Melanocyte of skin (primary cell): ENCODE results near the gene GLRX. TPM values are rescaled to one million over a fixed set of nuclear protein-coding genes. Genes with fewer than 3 reads are reported as not detected.

Source experiments
- total RNA-seq, 2 donors: library from RNA; depleted of rRNA; stranded (reverse); fragments of >200 nt; gene quantifications; 2 replicates each; pipeline ENCODE4 v1.2.3, GENCODE V29; 2012

GLRX gene, protein sequence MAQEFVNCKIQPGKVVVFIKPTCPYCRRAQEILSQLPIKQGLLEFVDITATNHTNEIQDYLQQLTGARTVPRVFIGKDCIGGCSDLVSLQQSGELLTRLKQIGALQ
- 10 to 100 TPM; 10.3 to 16.3 TPM for total RNA-seq

DNA sequence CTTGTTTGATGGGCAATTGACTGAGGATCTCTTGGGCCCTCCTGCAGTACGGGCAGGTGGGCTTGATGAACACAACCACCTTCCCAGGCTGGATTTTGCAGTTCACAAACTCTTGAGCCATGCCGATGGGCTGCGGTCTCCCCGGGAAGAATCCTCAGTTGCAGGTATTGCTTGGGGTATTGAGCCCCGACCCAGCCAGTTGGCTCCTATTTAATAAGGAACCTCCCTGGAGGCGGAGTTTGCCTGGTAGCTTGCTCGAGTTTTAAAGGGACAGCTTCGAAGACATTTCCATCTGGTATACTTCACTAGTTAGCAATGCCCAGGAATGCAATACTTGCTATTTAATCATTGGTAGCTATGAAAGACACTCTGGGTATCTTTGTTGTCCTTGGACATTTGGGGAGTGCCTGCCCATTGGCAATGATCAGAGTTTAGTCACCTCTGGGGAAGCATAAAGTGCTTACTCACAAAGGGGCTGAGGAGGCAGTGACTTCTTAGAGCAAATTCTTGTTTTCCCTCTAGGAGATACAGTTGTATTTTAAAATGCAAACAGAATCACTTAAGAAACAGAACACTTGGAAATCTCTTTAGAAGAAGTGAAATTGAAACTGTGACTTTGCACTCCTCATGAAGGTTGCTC, at the start of gene GLRX:
Gene GLRX, minus strand, starts transcription at position 185 of the 640 bp plus-strand sequence. Its CDS starts 64 bp downstream, at position 121.

Other genes starting within 250 kb of the GLRX start
- under 1 TPM; 0.34 to 0.67 TPM for gene GPR150, start 202.6 kb downstream of the GLRX start, total RNA-seq
- 1 to 10 TPM; 1.7 TPM for gene RFESD, start 175.9 kb downstream of the GLRX start, total RNA-seq
- gene SPATA9, start 139.7 kb downstream of the GLRX start, total RNA-seq = not detected
- gene RHOBTB3, start 91.4 kb downstream of the GLRX start, total RNA-seq = 10 to 100 TPM; 62.6 to 68.1 TPM
- 10 to 100 TPM; 12.3 to 15.1 TPM for gene ELL2, start 139.1 kb upstream of the GLRX start, total RNA-seq